Measurements from ENCODE around the gene PAFAH2.
"Not testable (repeated sequence)": the region's sequence is repeated elsewhere in the genome, so short reads cannot be mapped to it uniquely, and the experiment has no call there.

GRCh38 chr1:25986773-25987172, 11.1 kb downstream of the PAFAH2 start:
- TF ChIP-seq, protein P1, sequence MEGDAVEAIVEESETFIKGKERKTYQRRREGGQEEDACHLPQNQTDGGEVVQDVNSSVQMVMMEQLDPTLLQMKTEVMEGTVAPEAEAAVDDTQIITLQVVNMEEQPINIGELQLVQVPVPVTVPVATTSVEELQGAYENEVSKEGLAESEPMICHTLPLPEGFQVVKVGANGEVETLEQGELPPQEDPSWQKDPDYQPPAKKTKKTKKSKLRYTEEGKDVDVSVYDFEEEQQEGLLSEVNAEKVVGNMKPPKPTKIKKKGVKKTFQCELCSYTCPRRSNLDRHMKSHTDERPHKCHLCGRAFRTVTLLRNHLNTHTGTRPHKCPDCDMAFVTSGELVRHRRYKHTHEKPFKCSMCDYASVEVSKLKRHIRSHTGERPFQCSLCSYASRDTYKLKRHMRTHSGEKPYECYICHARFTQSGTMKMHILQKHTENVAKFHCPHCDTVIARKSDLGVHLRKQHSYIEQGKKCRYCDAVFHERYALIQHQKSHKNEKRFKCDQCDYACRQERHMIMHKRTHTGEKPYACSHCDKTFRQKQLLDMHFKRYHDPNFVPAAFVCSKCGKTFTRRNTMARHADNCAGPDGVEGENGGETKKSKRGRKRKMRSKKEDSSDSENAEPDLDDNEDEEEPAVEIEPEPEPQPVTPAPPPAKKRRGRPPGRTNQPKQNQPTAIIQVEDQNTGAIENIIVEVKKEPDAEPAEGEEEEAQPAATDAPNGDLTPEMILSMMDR (IDR thresholded peaks at IDR 0.05) = not testable (repeated sequence)
- TF ChIP-seq POLR2AphosphoS5 (IDR thresholded peaks at IDR 0.05; ENCODE audit: insufficient read depth in 1 of 2, low read depth in 1 of 2); POLR2A (IDR thresholded peaks at IDR 0.05): not testable (repeated sequence)
